Measurements from ENCODE around the gene TTC39B.

The TTC39B gene

DNA sequence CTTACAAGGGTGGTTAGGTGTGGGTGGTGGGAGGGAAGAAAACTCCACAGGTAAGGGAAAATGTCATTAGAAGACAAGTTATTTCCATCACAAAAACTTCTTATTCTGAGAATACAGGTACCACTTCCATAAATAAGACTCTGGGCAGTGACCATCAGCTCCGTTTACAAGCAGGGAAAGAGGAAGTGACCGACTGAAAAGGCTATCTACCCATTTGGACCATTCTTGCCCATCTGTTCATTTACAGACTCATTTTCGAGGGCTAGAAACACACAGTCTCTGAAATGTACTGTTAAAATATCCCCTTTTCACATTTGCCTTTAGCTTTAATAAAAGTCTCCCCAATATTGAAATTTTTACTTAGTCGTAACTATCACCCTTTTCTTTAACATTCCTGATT is 79.5 kb downstream of the TTC39B start:
- H2AFZ ChIP-seq (ENCODE audit: low read depth, low read length) = no peak overlapping the region
- H3K4me2 ChIP-seq (ENCODE audit: low read length, poor library complexity, severe bottlenecking) = no peak overlapping the region
- H2BK5ac ChIP-seq (ENCODE audit: low read depth, low read length, poor library complexity, severe bottlenecking) = no peak overlapping the region
- peaks cover 5 to 7% of the 10 kb centered on the region in 2 experiments for H3K36me3 ChIP-seq (ENCODE audit: control insufficient read depth in 1 of 2, insufficient read depth in 2 of 2, low read depth in 1 of 2, low read length in 2 of 2)
- no peak overlapping the region for H4K91ac ChIP-seq (ENCODE audit: low read length)
- H3K27ac ChIP-seq (ENCODE audit: low read length, poor library complexity, severe bottlenecking) = no peak overlapping the region
- no peak overlapping the region for H4K8ac ChIP-seq (ENCODE audit: low read length)
- H3K23ac ChIP-seq (ENCODE audit: low read length in 2 of 2) = no peak overlapping the region
- H3K79me1 ChIP-seq (replicated peaks; ENCODE audit: low read length, poor library complexity, severe bottlenecking) = peaks cover 22% of the 10 kb centered on the region
- DNase-seq = no peak
- no peak overlapping the region for H3K4me3 ChIP-seq (ENCODE audit: insufficient read depth in 1 of 2, low read depth in 1 of 2, low read length in 2 of 2)
- H2BK12ac ChIP-seq (ENCODE audit: low read length in 2 of 2) = no peak overlapping the region
- no peak overlapping the region for H3K9ac ChIP-seq (ENCODE audit: low read length)
- H3K14ac ChIP-seq (ENCODE audit: low read length in 2 of 2) = no peak overlapping the region
- no peak overlapping the region for H2BK120ac ChIP-seq (ENCODE audit: low read depth, low read length)
- no peak overlapping the region for H3K4ac ChIP-seq (ENCODE audit: low read depth in 1 of 2, low read length in 2 of 2)
- H3K4me1 ChIP-seq (ENCODE audit: control insufficient read depth, insufficient read depth, low read depth, low read length) = no peaks in the 10 kb centered on the region
- H3K18ac ChIP-seq (ENCODE audit: low read depth in 1 of 2, low read length in 2 of 2) = no peak overlapping the region
- no peaks in the 10 kb centered on the region for H3K9me3 ChIP-seq (ENCODE audit: control insufficient read depth, low read length)
- 97% methylated on average over 4 of the region's 4 CpGs for WGBS
- H2AK5ac ChIP-seq (ENCODE audit: low read length, severe bottlenecking) = no peak overlapping the region
- no peak overlapping the region for H2BK15ac ChIP-seq (ENCODE audit: low read depth, poor library complexity, severe bottlenecking)
- no peaks in the 10 kb centered on the region for H3K27me3 ChIP-seq (ENCODE audit: control insufficient read depth in 1 of 2, insufficient read depth in 1 of 2, low read length in 2 of 2)

DNA sequence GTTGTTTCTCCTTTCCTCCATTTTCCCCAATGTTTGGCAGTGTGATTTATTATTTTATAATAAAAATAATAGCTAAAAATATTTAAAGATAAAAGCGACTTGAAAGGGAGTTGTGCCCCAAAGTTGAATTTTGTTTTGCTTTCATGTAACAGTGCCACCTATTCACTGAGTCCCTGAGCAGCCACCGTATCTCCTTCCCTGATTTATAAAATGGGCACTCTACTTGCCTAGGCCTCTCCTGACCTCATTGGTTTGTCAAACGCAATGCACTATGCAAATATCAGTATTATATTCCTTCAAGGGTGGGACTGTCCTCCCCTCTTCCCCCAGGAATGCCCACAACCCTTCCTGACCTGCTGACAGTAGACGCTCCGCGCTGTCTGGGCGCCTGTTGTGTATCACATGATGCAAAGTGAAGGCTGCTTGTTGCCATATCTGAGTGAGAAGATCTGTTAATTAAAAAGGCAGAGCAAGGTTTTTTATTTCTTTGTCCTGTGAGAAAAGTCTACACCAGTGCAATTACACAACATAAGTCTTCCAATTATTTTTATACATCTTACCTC is 81.4 kb downstream of the TTC39B start:
- Histone ChIP-seq H3K4me1 (ENCODE audit: control insufficient read depth, insufficient read depth, low read depth, low read length) (no peaks in the 10 kb centered on the region), H3K4me3 (ENCODE audit: insufficient read depth in 1 of 2, low read depth in 1 of 2, low read length in 2 of 2) (no peak overlapping the region), H3K9me3 (ENCODE audit: control insufficient read depth, low read length) (no peaks in the 10 kb centered on the region), H3K9ac (ENCODE audit: low read length) (no peak overlapping the region), H2AFZ (ENCODE audit: low read depth, low read length) (no peak overlapping the region), H3K27me3 (ENCODE audit: control insufficient read depth in 1 of 2, insufficient read depth in 1 of 2, low read length in 2 of 2) (no peaks in the 10 kb centered on the region), H3K36me3 (ENCODE audit: control insufficient read depth in 1 of 2, insufficient read depth in 2 of 2, low read depth in 1 of 2, low read length in 2 of 2) (peaks cover 5 to 7% of the 10 kb centered on the region in 2 experiments), H3K23ac (ENCODE audit: low read length in 2 of 2) (no peak overlapping the region), H3K4ac (ENCODE audit: low read depth in 1 of 2, low read length in 2 of 2) (no peak overlapping the region), H3K18ac (ENCODE audit: low read depth in 1 of 2, low read length in 2 of 2) (no peak overlapping the region), H3K27ac (ENCODE audit: low read length, poor library complexity, severe bottlenecking) (no peak overlapping the region), H2AK5ac (ENCODE audit: low read length, severe bottlenecking) (no peak overlapping the region), H4K8ac (ENCODE audit: low read length) (no peak overlapping the region), H2BK12ac (ENCODE audit: low read length in 2 of 2) (peak overlapping the region in 1 of 2 experiments; percentile 1), H3K4me2 (ENCODE audit: low read length, poor library complexity, severe bottlenecking) (no peak overlapping the region), H3K79me1 (replicated peaks; ENCODE audit: low read length, poor library complexity, severe bottlenecking) (peaks cover 18% of the 10 kb centered on the region), H2BK5ac (ENCODE audit: low read depth, low read length, poor library complexity, severe bottlenecking) (no peak overlapping the region), H2BK120ac (ENCODE audit: low read depth, low read length) (no peak overlapping the region), H2BK15ac (ENCODE audit: low read depth, poor library complexity, severe bottlenecking) (no peak overlapping the region), H3K14ac (ENCODE audit: low read length in 2 of 2) (no peak overlapping the region), H4K91ac (ENCODE audit: low read length) (no peak overlapping the region)
- WGBS = 93% methylated on average over 3 of the region's 7 CpGs
- DNase-seq = no peak

DNA sequence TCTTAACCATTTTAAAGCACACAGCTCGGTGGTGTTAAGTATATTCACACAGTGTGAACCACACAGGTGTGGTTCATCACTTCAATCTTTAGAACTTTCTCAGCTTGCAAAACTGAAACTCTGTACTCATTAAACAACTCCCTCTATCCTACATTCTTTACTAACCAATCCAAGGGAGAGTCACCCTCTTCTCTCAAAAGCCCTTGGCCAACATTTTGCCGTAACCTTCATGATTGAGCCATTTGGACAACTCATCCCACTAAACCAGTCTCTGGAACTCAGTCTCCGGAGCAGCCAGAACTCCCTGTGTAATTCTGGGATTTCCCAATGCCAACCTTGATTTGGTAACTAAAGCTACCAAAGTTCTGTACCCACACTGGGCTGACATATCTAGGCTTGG is 84.7 kb downstream of the TTC39B start:
- Histone ChIP-seq H3K36me3 (ENCODE audit: control insufficient read depth in 1 of 2, insufficient read depth in 2 of 2, low read depth in 1 of 2, low read length in 2 of 2) (peaks cover 5 to 8% of the 10 kb centered on the region in 2 experiments), H3K18ac (ENCODE audit: low read depth in 1 of 2, low read length in 2 of 2) (no peak overlapping the region), H3K9me3 (ENCODE audit: control insufficient read depth, low read length) (no peaks in the 10 kb centered on the region), H3K14ac (ENCODE audit: low read length in 2 of 2) (no peak overlapping the region), H3K9ac (ENCODE audit: low read length) (no peak overlapping the region), H3K79me1 (replicated peaks; ENCODE audit: low read length, poor library complexity, severe bottlenecking) (peaks cover 10% of the 10 kb centered on the region), H2AK5ac (ENCODE audit: low read length, severe bottlenecking) (no peak overlapping the region), H2BK12ac (ENCODE audit: low read length in 2 of 2) (no peak overlapping the region), H3K4me3 (ENCODE audit: insufficient read depth in 1 of 2, low read depth in 1 of 2, low read length in 2 of 2) (no peak overlapping the region), H3K4me1 (ENCODE audit: control insufficient read depth, insufficient read depth, low read depth, low read length) (no peaks in the 10 kb centered on the region), H3K4me2 (ENCODE audit: low read length, poor library complexity, severe bottlenecking) (no peak overlapping the region), H3K27ac (ENCODE audit: low read length, poor library complexity, severe bottlenecking) (no peak overlapping the region), H2BK120ac (ENCODE audit: low read depth, low read length) (no peak overlapping the region), H2BK15ac (ENCODE audit: low read depth, poor library complexity, severe bottlenecking) (no peak overlapping the region), H2AFZ (ENCODE audit: low read depth, low read length) (no peak overlapping the region), H4K8ac (ENCODE audit: low read length) (no peak overlapping the region), H3K23ac (ENCODE audit: low read length in 2 of 2) (no peak overlapping the region), H3K4ac (ENCODE audit: low read depth in 1 of 2, low read length in 2 of 2) (no peak overlapping the region), H2BK5ac (ENCODE audit: low read depth, low read length, poor library complexity, severe bottlenecking) (no peak overlapping the region), H4K91ac (ENCODE audit: low read length) (no peak overlapping the region), H3K27me3 (ENCODE audit: control insufficient read depth in 1 of 2, insufficient read depth in 1 of 2, low read length in 2 of 2) (no peaks in the 10 kb centered on the region)
- WGBS = 100% methylated on average over 3 of the region's 3 CpGs
- DNase-seq = peak; percentile 37

DNA sequence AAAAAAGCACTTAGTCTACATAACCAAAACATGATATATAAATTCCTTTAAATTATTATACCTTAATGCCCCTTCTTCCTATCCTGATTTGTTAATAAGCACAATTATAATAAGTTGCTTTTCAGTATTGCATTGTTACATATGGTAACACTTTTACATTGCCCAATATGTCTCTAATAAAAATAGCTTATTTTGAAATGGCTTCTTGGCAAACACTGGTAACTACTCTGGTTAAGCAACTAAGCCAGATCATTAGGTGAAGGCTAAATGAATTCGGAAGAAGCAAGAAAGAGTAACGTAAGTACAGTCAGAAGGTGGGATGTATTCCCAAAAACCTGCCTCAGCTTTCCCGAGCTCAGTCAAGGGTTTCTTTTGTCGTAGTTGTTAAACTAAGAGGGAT is 85.3 kb downstream of the TTC39B start:
- H2AFZ ChIP-seq (ENCODE audit: low read depth, low read length) = no peak overlapping the region
- H3K27me3 ChIP-seq (ENCODE audit: control insufficient read depth in 1 of 2, insufficient read depth in 1 of 2, low read length in 2 of 2) = no peaks in the 10 kb centered on the region
- H2BK120ac ChIP-seq (ENCODE audit: low read depth, low read length) = no peak overlapping the region
- no peak overlapping the region for H3K4me3 ChIP-seq (ENCODE audit: insufficient read depth in 1 of 2, low read depth in 1 of 2, low read length in 2 of 2)
- H3K79me1 ChIP-seq (replicated peaks; ENCODE audit: low read length, poor library complexity, severe bottlenecking) = peaks cover 14% of the 10 kb centered on the region
- no peak overlapping the region for H2BK5ac ChIP-seq (ENCODE audit: low read depth, low read length, poor library complexity, severe bottlenecking)
- no peaks in the 10 kb centered on the region for H3K9me3 ChIP-seq (ENCODE audit: control insufficient read depth, low read length)
- peak overlapping the region; percentile 30 for H3K9ac ChIP-seq (ENCODE audit: low read length)
- peaks cover 5 to 10% of the 10 kb centered on the region in 2 experiments for H3K36me3 ChIP-seq (ENCODE audit: control insufficient read depth in 1 of 2, insufficient read depth in 2 of 2, low read depth in 1 of 2, low read length in 2 of 2)
- H2BK15ac ChIP-seq (ENCODE audit: low read depth, poor library complexity, severe bottlenecking) = no peak overlapping the region
- no peaks in the 10 kb centered on the region for H3K4me1 ChIP-seq (ENCODE audit: control insufficient read depth, insufficient read depth, low read depth, low read length)
- H3K27ac ChIP-seq (ENCODE audit: low read length, poor library complexity, severe bottlenecking) = no peak overlapping the region
- H4K8ac ChIP-seq (ENCODE audit: low read length) = no peak overlapping the region
- no peak overlapping the region for H3K4me2 ChIP-seq (ENCODE audit: low read length, poor library complexity, severe bottlenecking)
- DNase-seq = no peak
- H2AK5ac ChIP-seq (ENCODE audit: low read length, severe bottlenecking) = no peak overlapping the region
- WGBS = 89% methylated on average over 4 of the region's 4 CpGs
- no peak overlapping the region for H3K4ac ChIP-seq (ENCODE audit: low read depth in 1 of 2, low read length in 2 of 2)
- no peak overlapping the region for H3K14ac ChIP-seq (ENCODE audit: low read length in 2 of 2)
- H3K23ac ChIP-seq (ENCODE audit: low read length in 2 of 2) = no peak overlapping the region
- no peak overlapping the region for H3K18ac ChIP-seq (ENCODE audit: low read depth in 1 of 2, low read length in 2 of 2)
- H4K91ac ChIP-seq (ENCODE audit: low read length) = no peak overlapping the region
- no peak overlapping the region for H2BK12ac ChIP-seq (ENCODE audit: low read length in 2 of 2)
